Peyer's patch (tissue), 4 donors: ENCODE data around the gene PACSIN2.

Experiments
- CTCF ChIP-seq, 6 experiments: fragments of 450-650 bp in 4 of 6; fragments of 200-600 bp in 2 of 6; sonication (generic) in 1 of 6; IDR thresholded peaks; one replicate each; pipeline ENCODE4 v1.5.1; 2017 to 2019; ENCODE audit warnings: antibody characterized with exemption in 6 of 6, mild to moderate bottlenecking in 3 of 6, moderate library complexity in 1 of 6
- POLR2A ChIP-seq, 2 donors: fragments of 450-650 bp; IDR thresholded peaks; one replicate each; pipeline ENCODE4 v1.5.1; 2017; ENCODE audit warnings: antibody characterized with exemption in 2 of 2, mild to moderate bottlenecking in 2 of 2, moderate library complexity in 2 of 2

GRCh38 chr22:43031617-43032016, 16.7 kb upstream of the PACSIN2 start:
- TF ChIP-seq CTCF (IDR thresholded peaks at IDR 0.05) (no peak), POLR2A (IDR thresholded peaks at IDR 0.05) (no peak)
